ENCODE results near the gene RFX1.
"Not testable (repeated sequence)": the region's sequence is repeated elsewhere in the genome, so short reads cannot be mapped to it uniquely, and the experiment has no call there.

RFX1 gene

DNA sequence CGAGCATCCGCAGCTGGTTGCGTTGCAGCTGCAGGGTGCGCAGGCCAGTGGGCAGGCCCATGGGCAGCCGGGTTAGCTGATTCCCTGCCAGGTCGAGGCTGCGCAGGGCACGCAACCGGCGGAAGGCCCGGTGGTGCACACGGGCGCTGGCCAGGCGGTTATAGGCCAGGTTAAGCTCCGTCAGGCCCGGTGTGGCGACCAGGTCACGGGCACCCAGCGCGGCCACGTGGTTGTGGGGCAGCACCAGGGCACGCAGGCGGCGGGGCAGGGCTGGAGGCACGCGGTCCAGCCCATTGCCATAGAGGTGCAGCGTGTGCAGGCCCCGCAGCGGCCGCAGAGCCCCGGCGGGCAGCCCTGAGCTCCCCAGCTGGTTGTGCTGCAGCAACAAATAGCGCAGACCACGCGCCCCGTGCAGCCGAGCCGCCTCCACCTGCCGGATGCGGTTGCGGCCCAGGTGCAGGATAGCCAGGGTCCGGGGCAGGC is 73.2 kb downstream of the RFX1 start:
- DNase-seq: no peak

DNA sequence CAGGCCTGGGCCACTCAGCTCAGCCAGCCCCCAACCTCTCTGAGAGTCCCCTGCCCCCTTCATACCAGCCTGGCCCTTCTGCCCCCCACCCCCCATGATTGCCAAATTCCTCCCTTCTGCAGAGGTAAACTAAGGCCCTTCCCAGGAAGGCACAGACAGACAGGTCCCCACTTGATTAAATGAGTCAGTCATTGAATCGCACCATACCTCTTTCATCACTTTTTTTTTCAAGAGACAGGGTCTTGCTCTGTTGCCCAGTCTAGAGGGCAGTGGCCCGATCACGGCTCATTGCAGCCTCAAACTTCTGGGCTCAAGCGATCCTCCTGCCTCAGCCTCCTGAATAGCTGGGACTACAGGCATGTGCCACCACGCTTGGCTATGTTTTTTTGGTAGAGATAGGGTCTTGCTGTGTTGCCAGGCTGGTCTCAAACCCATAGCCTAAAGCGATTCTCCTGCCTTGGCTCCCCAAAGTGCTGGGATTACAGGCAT is 73.9 kb downstream of the RFX1 start:
- DNase-seq: no peak

DNA sequence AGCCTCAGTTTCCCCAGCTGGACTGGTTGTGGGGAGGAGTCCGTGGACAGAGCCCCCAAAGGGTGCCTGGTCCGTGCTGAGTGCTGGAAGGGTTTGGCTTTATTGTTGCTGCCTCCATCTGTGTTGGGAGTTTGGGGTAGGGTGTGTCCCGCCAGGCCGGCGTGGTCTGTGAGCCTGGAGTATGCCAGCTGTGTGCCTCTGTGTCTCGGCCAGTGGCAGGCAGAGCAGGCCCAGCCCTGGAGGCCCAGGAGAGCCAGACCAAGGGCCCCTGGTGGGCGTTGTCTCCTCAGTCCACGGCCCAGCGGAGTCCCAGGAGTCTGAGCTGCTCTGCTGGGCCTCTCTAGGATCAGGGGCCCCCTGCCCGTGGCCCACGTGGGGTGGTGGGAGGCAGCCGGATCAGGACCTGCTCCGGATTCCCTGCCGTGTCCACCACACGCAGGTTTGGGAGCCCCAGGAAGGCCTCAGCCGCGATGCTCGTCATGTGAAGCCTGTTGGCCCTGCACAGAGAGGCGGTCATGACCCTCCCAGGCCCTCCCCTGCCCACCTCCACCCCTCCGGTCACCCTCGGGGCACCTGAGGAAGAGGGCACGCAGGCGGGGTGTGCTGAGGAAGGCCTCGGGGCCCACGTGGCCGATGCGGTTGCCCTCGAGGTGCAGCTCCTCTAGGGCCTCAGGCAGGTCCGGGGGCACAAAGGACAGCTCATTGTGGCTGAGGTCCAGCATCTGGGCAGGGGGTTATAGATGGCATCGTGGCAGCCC is 74.5 kb downstream of the RFX1 start:
- no peak for DNase-seq

DNA sequence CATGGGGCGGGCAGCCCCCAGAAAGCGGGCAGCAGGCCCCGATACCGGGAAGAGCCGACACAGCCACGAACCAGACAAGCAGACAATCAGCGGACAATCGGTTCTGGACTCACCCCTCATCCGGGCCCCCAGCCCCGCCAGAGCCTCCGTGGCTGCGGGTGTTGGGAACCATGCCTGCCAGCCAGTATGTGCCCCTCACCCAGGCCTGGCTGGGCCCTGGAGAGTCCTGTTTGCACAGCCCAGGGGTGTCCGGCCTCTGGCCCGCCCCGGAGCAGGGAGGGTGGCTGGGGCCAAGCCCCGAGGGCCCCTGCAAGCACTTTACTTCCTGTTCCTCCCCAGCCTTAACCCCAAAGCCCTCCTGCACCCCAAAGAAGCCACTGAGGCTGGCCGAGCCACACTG is 75.7 kb downstream of the RFX1 start:
- DNase-seq: no peak

DNA sequence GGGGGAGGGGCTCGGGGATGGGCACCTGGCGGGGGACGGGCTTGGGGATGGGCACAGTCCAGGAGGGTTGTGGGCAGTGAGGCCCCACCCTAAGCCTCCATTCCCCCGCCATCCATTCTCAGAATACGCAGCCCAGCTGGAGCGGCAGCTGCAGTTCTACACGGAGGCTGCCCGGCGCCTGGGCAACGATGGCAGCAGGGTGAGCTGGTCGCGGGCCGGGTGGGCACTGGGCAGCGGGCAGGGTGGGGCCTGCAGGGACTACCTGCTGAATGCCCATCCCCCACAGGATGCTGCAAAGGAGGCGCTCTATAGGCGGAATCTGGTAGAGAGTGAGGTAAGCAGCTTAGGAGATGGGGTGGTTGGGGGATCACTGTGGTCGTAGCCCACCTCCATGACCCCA is 76.2 kb downstream of the RFX1 start:
- no peak for DNase-seq

DNA sequence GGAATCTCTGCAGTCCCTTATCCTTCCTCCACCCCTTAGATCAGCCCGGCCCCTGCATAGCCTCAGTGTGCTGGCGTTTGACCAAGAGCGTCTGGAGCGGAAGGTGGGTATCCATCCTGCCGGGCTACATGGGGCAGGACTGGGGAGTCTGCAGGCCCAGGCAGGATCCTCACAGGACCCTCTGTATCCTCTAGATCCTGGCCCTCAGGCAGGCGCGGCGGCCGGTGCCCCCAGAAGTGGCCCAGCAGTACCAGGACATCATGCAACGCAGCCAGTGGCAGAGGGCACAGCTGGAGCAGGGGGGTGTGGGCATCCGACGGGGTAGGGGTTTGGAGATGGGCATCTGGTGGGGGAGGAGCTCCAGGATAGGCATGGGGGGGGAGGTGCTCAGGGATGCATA is 76.8 kb downstream of the RFX1 start:
- DNase-seq: no peak

DNA sequence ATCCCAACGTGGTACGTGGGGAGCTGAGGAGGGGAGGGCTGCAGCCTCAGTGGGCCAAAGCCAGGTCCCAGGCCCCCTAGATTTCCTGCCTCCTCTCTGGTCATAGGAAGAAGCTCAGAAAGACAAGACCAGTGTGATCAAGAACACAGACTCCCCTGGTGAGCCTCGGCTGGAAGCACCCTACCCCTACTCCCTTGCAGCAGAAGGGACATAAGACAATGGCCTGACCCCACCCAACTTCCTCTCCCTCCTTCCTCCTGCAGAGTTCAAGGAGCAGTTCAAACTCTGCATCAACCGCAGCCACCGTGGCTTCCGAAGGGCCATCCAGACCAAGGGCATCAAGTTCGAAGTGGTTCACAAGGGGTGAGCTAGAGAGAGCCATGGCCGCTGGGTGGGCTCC is 79.4 kb downstream of the RFX1 start:
- DNase-seq: no peak

DNA sequence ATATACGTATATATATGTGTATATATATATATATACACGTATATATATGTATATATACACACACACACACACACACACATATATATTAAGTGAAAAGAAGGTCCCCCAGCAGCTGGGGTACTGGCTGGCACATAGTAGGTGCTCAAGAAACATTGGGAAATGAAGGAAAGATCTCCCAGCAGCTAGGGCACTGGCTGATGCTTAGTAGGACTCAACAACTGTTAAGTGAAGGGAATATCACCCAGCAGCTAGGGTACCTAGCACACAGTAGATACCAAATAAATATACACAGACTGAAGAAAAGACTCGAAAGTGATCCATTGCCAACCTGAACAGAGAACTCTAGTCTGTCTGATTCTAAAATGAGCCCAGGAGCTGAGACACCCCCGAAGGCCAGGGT is 80.1 kb downstream of the RFX1 start:
- DNase-seq: no peak

DNA sequence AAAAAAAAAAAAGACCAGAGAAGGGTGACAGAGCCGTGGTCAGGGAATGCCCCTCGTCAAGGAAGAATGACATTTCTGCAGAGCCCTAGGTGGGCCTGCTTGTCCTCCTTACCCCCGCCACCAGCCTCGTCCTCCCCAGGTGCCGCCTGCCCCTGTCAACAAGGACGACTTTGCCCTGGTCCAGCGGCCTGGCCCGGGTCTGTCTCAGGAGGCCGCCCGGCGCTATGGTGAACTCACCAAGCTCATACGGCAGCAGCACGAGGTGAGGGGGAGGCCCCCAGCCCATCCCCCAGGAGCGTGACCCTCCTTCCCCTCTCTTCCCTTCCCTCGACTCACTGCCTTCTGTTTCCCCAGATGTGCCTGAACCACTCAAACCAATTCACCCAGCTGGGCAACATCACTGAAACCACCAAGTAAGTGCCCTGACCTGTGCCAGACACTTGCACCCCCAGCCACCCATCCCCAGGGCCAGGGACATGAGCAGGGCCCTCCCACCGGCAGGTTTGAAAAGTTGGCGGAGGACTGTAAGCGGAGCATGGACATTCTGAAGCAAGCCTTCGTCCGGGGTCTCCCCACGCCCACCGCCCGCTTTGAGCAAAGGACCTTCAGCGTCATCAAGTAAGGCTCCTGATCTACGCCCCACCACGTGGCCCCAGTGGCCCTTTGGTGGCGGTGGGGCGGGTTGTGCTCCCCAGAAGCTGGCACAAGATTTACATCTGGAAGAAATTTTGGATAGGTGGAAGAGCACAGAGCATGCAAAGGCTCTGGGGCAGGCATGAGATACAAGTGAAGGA is 82.7 kb downstream of the RFX1 start:
- no peak for DNase-seq

DNA sequence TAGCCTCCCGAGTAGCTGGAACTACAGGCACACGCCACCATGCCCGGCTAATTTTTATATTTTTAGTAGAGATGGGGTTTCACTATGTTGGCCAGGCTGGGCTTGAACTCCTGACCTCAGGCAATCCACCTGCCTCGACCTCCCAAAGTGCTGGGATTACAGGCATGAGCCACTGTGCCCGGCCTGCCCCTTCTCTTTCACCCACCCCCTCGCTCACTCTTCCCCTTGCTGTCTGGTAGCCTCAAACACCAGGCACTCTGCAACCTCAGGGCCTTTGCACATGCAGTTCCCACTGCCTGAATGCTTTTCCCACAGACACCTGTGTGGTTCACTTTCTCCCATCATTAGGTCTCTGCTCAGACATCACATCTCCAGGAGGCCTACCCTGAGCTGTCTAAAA is 84.0 kb downstream of the RFX1 start:
- DNase-seq: not testable (repeated sequence)

DNA sequence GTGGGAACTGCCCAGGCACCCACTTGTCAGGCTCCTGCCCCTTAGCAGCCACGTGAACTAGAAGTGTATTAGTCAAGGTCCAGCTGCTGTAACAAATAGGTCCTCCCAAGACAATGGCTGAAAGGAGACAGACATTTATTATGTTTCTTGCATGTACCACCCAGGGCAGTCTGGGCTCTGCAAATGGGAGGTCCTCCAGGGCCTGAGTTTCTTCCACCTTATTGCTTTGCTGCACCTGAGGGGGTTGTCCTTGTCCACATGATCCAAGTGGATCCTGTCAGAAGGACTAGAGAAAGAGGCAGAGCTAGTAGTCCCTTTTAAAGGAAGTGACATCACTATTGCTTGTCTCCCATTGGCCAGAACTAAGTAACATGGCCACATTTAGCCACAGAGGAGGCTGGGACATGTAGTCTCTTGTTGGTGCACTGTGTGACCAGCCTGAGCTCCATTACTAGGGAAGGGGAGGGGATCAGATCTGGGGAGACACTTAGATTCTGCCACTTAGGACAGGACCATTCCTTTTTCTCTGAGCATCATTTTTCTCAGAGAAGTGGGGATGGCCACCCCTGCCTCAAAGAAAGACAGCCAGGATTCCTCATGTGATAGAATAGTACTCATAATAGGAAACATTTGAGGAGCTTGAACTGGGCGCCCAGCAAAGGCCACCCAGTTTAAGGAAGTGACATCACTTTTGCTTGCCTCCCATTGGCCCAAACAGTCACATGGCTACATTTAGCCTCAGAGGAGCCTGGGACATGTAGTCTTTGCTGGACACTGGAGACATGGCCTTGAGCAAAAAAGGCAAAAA is 85.0 kb downstream of the RFX1 start:
- DNase-seq: peak; percentile 48

DNA sequence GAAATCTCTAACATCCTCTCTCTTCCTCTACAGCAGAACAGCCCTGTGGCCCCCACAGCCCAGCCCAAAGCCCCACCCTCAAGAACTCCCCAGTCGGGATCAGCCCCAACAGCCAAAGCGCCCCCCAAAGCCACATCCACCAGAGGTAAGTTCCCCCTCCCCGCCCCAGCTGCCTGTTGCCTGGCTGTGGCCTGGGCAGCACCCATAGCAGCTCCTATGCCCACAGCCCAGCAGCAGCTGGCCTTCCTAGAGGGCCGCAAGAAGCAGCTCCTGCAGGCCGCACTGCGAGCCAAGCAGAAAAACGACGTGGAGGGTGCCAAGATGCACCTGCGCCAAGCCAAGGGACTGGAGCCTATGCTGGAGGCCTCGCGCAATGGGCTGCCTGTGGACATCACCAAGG is 85.6 kb downstream of the RFX1 start:
- DNase-seq: no peak

DNA sequence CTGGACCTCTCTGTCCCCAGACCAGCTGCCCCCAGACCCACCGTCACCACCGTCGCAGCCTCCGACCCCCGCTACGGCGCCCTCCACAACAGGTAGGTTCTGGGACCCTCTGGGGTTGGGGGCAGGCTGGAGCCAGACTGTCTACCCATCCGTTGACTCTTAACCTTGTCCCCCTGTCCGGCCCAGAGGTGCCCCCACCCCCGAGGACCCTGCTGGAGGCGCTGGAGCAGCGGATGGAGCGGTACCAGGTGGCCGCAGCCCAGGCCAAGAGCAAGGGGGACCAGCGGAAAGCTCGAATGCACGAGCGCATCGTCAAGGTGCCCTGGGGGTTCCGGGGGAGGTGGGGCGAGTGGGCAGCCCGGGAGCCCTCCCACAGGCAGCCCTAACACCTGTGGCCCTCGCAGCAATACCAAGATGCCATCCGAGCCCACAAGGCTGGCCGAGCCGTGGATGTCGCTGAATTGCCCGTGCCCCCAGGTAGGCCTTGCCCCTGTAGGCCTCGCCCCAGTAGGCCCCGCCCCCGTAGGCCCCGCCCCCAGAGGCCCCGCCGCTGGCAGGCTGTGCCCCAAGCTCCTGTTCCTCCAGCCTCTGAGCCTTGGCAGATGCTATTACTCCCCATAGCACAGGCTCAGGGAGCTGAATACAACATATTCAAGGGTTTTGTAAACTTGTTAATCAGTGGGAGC is 87.3 kb downstream of the RFX1 start:
- no peak for DNase-seq

DNA sequence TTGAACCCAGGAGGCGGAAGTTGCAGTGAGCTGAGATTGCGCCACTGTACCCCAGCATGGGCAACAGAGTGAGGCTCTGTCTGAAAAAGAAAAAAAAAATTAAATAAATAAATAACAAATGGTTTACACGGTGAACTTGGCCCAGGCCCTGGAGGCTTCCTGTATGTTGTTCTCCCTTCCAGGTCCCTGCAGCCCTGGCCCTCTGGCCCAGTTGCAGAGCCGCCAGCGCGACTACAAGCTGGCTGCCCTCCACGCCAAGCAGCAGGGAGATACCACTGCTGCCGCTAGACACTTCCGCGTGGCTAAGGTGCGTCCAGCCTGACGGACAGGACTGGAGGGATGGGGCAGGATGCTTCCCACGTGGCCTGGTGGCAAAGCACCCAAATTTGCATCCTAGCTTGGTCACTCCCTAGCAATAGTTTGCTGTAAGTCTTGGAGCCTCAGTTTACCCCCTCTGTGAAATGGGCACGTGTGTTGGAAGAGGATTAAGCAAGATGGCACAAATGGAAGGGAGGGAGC is 88.2 kb downstream of the RFX1 start:
- no peak for DNase-seq

DNA sequence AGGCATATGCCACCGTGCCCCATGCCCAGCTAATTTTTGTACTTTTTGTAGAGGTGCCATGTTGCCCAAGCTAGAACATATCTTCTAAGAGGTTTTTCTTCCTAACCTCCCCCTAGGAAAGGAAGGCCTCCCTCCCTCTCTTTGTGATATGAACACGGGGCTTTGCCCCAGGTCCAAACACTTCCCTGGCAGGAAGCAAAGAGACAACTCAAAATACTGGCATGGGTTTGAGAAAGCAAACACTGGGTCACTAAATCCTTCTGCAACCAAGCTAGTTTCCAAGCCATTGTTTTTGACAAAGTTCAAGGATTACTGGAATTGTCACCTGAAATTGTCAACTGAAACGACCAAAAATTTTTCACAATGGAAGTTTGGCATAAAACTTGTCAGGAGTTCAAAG is 91.3 kb downstream of the RFX1 start:
- no peak for DNase-seq

DNA sequence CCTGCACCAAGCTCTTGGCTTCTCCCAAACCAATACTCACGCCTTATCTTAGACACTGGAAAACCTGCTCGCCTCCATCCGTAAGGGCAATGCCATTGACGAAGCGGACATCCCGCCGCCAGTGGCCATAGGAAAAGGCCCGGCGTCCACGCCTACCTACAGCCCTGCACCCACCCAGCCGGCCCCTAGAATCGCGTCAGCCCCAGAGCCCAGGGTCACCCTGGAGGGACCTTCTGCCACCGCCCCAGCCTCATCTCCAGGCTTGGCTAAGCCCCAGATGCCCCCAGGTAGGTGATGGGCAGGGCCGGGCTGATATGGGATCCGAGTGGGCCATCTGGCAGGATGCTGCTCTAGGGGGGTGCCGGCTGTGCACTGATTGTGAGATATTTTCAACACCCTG is 92.8 kb downstream of the RFX1 start:
- no peak for DNase-seq
